SU-DHL-6 (cell line): Measurements from ENCODE around the gene CBFA2T3.
A peak's percentile ranks its signal among the peaks of the same experiment; 100 is the strongest.

ENCODE experiments used
- H2AFZ ChIP-seq: fragments of 200-600 bp; sonication (generic); 2 replicates; pipeline ENCODE4 v1.6.1; 2014; ENCODE audit warnings: low read depth, mild to moderate bottlenecking, moderate library complexity, mixed read lengths, antibody characterized with exemption, low read length; ENCODE audit not compliant: severe bottlenecking
- H3F3A ChIP-seq: fragments of 200-600 bp; shearing (Covaris generic); 2 replicates; pipeline ENCODE4 v1.6.0; 2016; ENCODE audit warnings: antibody characterized with exemption, mild to moderate bottlenecking; ENCODE audit not compliant: insufficient read depth
- H3K27ac ChIP-seq: fragments of 200-600 bp; sonication (generic); 2 replicates; pipeline ENCODE4 v1.5.1; 2016; ENCODE audit warnings: low read depth, mild to moderate bottlenecking, low read length, moderate library complexity, mixed read lengths
- H3K27me3 ChIP-seq: fragments of 200-600 bp; sonication (generic), shearing (Covaris generic); 2 replicates; pipeline ENCODE4 v1.6.0; 2014; ENCODE audit warnings: mild to moderate bottlenecking, low read length
- H3K36me3 ChIP-seq: fragments of 200-600 bp; sonication (generic); 2 replicates; pipeline ENCODE4 v1.6.1; 2014; ENCODE audit warnings: mild to moderate bottlenecking, low read length, mixed read lengths
- H3K4me2 ChIP-seq: fragments of 300-600, 200-600 bp; shearing (Covaris generic), sonication (generic); 2 replicates; pipeline ENCODE4 v1.6.0; 2014; ENCODE audit warnings: low read length, low read depth, mild to moderate bottlenecking; ENCODE audit not compliant: poor library complexity, severe bottlenecking
- H3K4me3 ChIP-seq: fragments of 200-600 bp; sonication (generic); 2 replicates; pipeline ENCODE4 v1.5.1; 2014; ENCODE audit warnings: antibody characterized with exemption, low read length, mild to moderate bottlenecking, mixed read lengths; ENCODE audit not compliant: insufficient read depth, poor library complexity, severe bottlenecking
- H3K79me2 ChIP-seq: fragments of 200-600 bp; sonication (generic); 2 replicates; pipeline ENCODE4 v1.6.1; 2014; ENCODE audit warnings: mild to moderate bottlenecking, low read length, moderate library complexity; ENCODE audit not compliant: insufficient read depth
- H3K9ac ChIP-seq: fragments of 200-600 bp; sonication (generic); 2 replicates; pipeline ENCODE4 v1.7.0; 2014; ENCODE audit warnings: mild to moderate bottlenecking, low read length
- H3K9me2 ChIP-seq: fragments of 200-600 bp; sonication (generic); replicated peaks from 2 replicates; pipeline ENCODE4 v1.6.1; 2014; ENCODE audit warnings: low read length; ENCODE audit not compliant: insufficient read depth
- H3K9me3 ChIP-seq: fragments of 200-600 bp; sonication (generic); 2 replicates; pipeline ENCODE4 v1.6.1; 2014; ENCODE audit warnings: low read length, mixed read lengths; ENCODE audit not compliant: insufficient read depth
- H4K20me1 ChIP-seq: fragments of 200-600 bp; sonication (generic); 2 replicates; pipeline ENCODE4 v1.6.1; 2014; ENCODE audit warnings: low read depth, mild to moderate bottlenecking, antibody characterized with exemption, low read length, moderate library complexity, mixed read lengths
- EZH2phosphoT487 ChIP-seq: fragments of 200-600 bp; sonication (generic), shearing (Covaris generic); conservative IDR thresholded peaks from 2 replicates; pipeline ENCODE4 v1.6.1; 2018; ENCODE audit warnings: mild to moderate bottlenecking, antibody characterized with exemption, low read length, moderate library complexity, mixed read lengths
- TF ChIP-seq, protein P1 (sequence below): fragments of 200-600 bp; sonication (generic); IDR thresholded peaks from one replicate; pipeline ENCODE4 v1.5.1; 2017; ENCODE audit warnings: antibody characterized with exemption, mild to moderate bottlenecking, low read length, moderate library complexity; ENCODE audit not compliant: insufficient read depth, poor library complexity, severe bottlenecking

Gene CBFA2T3

GRCh38 chr16:88977812-88978607 lies 1.0 kb upstream of the CBFA2T3 start:
- no peaks in the 10 kb centered on the region for H3K36me3 ChIP-seq
- H3K9me3 ChIP-seq, result no peaks in the 10 kb centered on the region
- H3K27ac ChIP-seq, result peak overlapping the region; percentile 94
- H3K9me2 ChIP-seq, result no peaks in the 10 kb centered on the region
- TF ChIP-seq EZH2phosphoT487, result no peak
- TF ChIP-seq, protein P1, sequence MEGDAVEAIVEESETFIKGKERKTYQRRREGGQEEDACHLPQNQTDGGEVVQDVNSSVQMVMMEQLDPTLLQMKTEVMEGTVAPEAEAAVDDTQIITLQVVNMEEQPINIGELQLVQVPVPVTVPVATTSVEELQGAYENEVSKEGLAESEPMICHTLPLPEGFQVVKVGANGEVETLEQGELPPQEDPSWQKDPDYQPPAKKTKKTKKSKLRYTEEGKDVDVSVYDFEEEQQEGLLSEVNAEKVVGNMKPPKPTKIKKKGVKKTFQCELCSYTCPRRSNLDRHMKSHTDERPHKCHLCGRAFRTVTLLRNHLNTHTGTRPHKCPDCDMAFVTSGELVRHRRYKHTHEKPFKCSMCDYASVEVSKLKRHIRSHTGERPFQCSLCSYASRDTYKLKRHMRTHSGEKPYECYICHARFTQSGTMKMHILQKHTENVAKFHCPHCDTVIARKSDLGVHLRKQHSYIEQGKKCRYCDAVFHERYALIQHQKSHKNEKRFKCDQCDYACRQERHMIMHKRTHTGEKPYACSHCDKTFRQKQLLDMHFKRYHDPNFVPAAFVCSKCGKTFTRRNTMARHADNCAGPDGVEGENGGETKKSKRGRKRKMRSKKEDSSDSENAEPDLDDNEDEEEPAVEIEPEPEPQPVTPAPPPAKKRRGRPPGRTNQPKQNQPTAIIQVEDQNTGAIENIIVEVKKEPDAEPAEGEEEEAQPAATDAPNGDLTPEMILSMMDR, result no peak
- H3F3A ChIP-seq, result peaks cover 77% of the 10 kb centered on the region
- peak overlapping the region; percentile 70 for H3K4me2 ChIP-seq
- no peaks in the 10 kb centered on the region for H4K20me1 ChIP-seq
- H2AFZ ChIP-seq, result no peak overlapping the region
- peaks cover 7% of the 10 kb centered on the region; the same call in 1 of the 2 replicates for H3K79me2 ChIP-seq
- H3K9ac ChIP-seq, result peak overlapping the region; percentile 71
- peak overlapping the region; percentile 21 for H3K4me3 ChIP-seq
- H3K27me3 ChIP-seq, result no peaks in the 10 kb centered on the region

GRCh38 chr16:88976366-88977017 lies 515 bp downstream of the CBFA2T3 start:
- Histone ChIP-seq H3K79me2 (peaks cover 7% of the 10 kb centered on the region; the same call in 1 of the 2 replicates), H3K36me3 (no peaks in the 10 kb centered on the region), H3F3A (peaks cover 74% of the 10 kb centered on the region), H3K9me3 (no peaks in the 10 kb centered on the region), H3K27me3 (no peaks in the 10 kb centered on the region), H3K4me2 (peak overlapping the region; percentile 70), H3K27ac (peak overlapping the region; percentile 94), H3K4me3 (peak overlapping the region; percentile 35), H3K9me2 (no peaks in the 10 kb centered on the region), H3K9ac (peak overlapping the region; percentile 71), H4K20me1 (no peaks in the 10 kb centered on the region), H2AFZ (no peak overlapping the region)
- TF ChIP-seq, protein P1, result no peak
- TF ChIP-seq EZH2phosphoT487, result no peak

DNA sequence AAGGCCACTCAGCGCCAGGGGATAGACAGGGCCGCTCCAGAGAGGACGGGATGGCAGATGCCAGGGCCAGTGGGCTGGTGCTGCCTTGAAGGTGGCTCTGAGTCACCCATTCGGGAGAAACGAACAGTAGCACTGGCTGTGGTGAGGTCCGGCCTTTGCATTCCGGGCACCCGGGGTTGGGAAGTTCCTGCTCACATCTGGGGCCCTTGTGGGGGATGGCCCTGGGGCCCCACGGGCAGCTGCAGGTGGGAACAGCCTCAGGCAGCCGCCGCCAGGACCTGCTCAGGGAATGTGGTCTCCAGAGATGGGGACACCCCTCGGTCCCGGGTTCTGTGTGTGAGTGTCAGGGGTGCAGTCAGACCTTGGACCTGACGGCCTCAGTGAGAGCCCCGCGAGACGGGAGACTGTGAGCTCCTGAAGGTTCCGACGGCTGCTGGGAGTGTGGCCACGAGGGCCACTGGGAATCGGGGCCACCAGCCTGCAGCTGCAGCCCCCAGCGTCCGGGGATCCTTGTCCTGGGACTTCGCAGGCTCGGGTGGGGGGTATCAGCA lies 1.4 kb downstream of the CBFA2T3 start:
- Histone ChIP-seq H3K36me3 (no peaks in the 10 kb centered on the region), H3K9me2 (no peaks in the 10 kb centered on the region), H3K4me3 (peak overlapping the region; percentile 33), H4K20me1 (no peaks in the 10 kb centered on the region), H3K79me2 (peaks cover 7% of the 10 kb centered on the region; the same call in 1 of the 2 replicates), H2AFZ (no peak overlapping the region), H3K9ac (peak overlapping the region; percentile 71), H3F3A (peaks cover 75% of the 10 kb centered on the region), H3K4me2 (peak overlapping the region; percentile 70), H3K9me3 (no peaks in the 10 kb centered on the region), H3K27ac (peak overlapping the region; percentile 94), H3K27me3 (no peaks in the 10 kb centered on the region)
- no peak for TF ChIP-seq EZH2phosphoT487
- TF ChIP-seq, protein P1, result no peak
